ENCODE results near the gene COQ8A. TPM values are rescaled to one million over a fixed set of nuclear protein-coding genes. Genes with fewer than 3 reads are reported as not detected.

Gene COQ8A
- total and polyA plus RNA-seq, 2 experiments from 2014 or later, result 25.2 to 37.4 TPM

DNA sequence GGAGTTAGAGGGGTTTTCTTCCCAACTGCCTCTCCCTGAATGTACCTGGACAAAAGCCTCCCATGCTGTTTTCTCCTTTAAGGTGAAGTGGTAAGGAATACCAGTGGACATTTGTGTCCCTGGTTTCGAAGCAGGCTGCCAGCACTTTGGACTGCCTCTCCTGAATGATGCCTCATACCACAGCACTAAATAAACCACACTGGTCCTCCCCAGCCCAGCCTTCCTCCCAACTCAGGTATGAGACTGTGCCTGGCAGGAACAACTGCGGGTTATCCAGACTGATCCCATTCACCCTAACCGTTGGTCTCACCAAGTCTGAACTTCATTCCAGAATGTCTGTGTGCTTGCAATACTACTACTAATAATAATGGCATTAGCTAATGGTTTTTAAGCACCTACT is 9.3 kb downstream of the COQ8A start:
- Histone ChIP-seq H3K4me2 (no peak overlapping the region), H3K79me2 (replicated peaks; ENCODE audit: insufficient read depth) (peaks cover 77% of the 10 kb centered on the region), H3K4me3 (no peak overlapping the region), H3F3A (replicated peaks; ENCODE audit: low read depth) (no peaks in the 10 kb centered on the region), H3K9me2 (ENCODE audit: insufficient read depth) (no peaks in the 10 kb centered on the region), H3K27ac (ENCODE audit: low read depth) (no peak overlapping the region), H2AFZ (no peak overlapping the region), H3K27me3 (ENCODE audit: insufficient read depth) (no peaks in the 10 kb centered on the region), H3K4me1 (ENCODE audit: insufficient read depth) (peaks cover 7% of the 10 kb centered on the region; the same call in 1 of the 2 replicates), H4K20me1 (replicated peaks; ENCODE audit: insufficient read depth) (peaks cover 6% of the 10 kb centered on the region; the same call in 1 of the 2 replicates), H3K36me3 (ENCODE audit: insufficient read depth) (no peaks in the 10 kb centered on the region)
- DNase-seq (ENCODE audit: low spot score) (no peak), ATAC-seq (no peak)
- Mint-ChIP-seq H3K27ac (no peak overlapping the region), H3K9me3 (peaks cover 5% of the 10 kb centered on the region; the same call in 2 of the 3 replicates), H3K4me1 (peaks cover 34% of the 10 kb centered on the region), H3K4me3 (no peak overlapping the region), H3K36me3 (ENCODE audit: low read depth) (peaks cover 14% of the 10 kb centered on the region), H3K27me3 (ENCODE audit: insufficient read depth, low read depth, poor library complexity) (peaks cover 9% of the 10 kb centered on the region)
- TF ChIP-seq, protein P1, sequence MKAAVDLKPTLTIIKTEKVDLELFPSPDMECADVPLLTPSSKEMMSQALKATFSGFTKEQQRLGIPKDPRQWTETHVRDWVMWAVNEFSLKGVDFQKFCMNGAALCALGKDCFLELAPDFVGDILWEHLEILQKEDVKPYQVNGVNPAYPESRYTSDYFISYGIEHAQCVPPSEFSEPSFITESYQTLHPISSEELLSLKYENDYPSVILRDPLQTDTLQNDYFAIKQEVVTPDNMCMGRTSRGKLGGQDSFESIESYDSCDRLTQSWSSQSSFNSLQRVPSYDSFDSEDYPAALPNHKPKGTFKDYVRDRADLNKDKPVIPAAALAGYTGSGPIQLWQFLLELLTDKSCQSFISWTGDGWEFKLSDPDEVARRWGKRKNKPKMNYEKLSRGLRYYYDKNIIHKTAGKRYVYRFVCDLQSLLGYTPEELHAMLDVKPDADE (IDR thresholded peaks at IDR 0.05), result no peak
- TF ChIP-seq JUNB (IDR thresholded peaks at IDR 0.05; ENCODE audit: unreplicated experiment) (no peak), STAT1 (IDR thresholded peaks at IDR 0.05; ENCODE audit: unreplicated experiment) (no peak), POLR2AphosphoS5 (IDR thresholded peaks at IDR 0.05; ENCODE audit: low read depth) (no peak), NANOG (IDR thresholded peaks at IDR 0.05; ENCODE audit: borderline replicate concordance) (no peak), ZNF331 (CRISPR knock-in tag; IDR thresholded peaks at IDR 0.05; ENCODE audit: low read depth) (no peak), ZNF114 (CRISPR knock-in tag; IDR thresholded peaks at IDR 0.05) (no peak)
- TF ChIP-seq, protein P2, sequence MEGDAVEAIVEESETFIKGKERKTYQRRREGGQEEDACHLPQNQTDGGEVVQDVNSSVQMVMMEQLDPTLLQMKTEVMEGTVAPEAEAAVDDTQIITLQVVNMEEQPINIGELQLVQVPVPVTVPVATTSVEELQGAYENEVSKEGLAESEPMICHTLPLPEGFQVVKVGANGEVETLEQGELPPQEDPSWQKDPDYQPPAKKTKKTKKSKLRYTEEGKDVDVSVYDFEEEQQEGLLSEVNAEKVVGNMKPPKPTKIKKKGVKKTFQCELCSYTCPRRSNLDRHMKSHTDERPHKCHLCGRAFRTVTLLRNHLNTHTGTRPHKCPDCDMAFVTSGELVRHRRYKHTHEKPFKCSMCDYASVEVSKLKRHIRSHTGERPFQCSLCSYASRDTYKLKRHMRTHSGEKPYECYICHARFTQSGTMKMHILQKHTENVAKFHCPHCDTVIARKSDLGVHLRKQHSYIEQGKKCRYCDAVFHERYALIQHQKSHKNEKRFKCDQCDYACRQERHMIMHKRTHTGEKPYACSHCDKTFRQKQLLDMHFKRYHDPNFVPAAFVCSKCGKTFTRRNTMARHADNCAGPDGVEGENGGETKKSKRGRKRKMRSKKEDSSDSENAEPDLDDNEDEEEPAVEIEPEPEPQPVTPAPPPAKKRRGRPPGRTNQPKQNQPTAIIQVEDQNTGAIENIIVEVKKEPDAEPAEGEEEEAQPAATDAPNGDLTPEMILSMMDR (conservative IDR thresholded peaks at IDR 0.05; ENCODE audit: low read depth in 2 of 2), result no peak
- TF ChIP-seq, protein P3, sequence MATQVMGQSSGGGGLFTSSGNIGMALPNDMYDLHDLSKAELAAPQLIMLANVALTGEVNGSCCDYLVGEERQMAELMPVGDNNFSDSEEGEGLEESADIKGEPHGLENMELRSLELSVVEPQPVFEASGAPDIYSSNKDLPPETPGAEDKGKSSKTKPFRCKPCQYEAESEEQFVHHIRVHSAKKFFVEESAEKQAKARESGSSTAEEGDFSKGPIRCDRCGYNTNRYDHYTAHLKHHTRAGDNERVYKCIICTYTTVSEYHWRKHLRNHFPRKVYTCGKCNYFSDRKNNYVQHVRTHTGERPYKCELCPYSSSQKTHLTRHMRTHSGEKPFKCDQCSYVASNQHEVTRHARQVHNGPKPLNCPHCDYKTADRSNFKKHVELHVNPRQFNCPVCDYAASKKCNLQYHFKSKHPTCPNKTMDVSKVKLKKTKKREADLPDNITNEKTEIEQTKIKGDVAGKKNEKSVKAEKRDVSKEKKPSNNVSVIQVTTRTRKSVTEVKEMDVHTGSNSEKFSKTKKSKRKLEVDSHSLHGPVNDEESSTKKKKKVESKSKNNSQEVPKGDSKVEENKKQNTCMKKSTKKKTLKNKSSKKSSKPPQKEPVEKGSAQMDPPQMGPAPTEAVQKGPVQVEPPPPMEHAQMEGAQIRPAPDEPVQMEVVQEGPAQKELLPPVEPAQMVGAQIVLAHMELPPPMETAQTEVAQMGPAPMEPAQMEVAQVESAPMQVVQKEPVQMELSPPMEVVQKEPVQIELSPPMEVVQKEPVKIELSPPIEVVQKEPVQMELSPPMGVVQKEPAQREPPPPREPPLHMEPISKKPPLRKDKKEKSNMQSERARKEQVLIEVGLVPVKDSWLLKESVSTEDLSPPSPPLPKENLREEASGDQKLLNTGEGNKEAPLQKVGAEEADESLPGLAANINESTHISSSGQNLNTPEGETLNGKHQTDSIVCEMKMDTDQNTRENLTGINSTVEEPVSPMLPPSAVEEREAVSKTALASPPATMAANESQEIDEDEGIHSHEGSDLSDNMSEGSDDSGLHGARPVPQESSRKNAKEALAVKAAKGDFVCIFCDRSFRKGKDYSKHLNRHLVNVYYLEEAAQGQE (IDR thresholded peaks at IDR 0.05; ENCODE audit: unreplicated experiment), result no peak
- TF ChIP-seq, protein P4, sequence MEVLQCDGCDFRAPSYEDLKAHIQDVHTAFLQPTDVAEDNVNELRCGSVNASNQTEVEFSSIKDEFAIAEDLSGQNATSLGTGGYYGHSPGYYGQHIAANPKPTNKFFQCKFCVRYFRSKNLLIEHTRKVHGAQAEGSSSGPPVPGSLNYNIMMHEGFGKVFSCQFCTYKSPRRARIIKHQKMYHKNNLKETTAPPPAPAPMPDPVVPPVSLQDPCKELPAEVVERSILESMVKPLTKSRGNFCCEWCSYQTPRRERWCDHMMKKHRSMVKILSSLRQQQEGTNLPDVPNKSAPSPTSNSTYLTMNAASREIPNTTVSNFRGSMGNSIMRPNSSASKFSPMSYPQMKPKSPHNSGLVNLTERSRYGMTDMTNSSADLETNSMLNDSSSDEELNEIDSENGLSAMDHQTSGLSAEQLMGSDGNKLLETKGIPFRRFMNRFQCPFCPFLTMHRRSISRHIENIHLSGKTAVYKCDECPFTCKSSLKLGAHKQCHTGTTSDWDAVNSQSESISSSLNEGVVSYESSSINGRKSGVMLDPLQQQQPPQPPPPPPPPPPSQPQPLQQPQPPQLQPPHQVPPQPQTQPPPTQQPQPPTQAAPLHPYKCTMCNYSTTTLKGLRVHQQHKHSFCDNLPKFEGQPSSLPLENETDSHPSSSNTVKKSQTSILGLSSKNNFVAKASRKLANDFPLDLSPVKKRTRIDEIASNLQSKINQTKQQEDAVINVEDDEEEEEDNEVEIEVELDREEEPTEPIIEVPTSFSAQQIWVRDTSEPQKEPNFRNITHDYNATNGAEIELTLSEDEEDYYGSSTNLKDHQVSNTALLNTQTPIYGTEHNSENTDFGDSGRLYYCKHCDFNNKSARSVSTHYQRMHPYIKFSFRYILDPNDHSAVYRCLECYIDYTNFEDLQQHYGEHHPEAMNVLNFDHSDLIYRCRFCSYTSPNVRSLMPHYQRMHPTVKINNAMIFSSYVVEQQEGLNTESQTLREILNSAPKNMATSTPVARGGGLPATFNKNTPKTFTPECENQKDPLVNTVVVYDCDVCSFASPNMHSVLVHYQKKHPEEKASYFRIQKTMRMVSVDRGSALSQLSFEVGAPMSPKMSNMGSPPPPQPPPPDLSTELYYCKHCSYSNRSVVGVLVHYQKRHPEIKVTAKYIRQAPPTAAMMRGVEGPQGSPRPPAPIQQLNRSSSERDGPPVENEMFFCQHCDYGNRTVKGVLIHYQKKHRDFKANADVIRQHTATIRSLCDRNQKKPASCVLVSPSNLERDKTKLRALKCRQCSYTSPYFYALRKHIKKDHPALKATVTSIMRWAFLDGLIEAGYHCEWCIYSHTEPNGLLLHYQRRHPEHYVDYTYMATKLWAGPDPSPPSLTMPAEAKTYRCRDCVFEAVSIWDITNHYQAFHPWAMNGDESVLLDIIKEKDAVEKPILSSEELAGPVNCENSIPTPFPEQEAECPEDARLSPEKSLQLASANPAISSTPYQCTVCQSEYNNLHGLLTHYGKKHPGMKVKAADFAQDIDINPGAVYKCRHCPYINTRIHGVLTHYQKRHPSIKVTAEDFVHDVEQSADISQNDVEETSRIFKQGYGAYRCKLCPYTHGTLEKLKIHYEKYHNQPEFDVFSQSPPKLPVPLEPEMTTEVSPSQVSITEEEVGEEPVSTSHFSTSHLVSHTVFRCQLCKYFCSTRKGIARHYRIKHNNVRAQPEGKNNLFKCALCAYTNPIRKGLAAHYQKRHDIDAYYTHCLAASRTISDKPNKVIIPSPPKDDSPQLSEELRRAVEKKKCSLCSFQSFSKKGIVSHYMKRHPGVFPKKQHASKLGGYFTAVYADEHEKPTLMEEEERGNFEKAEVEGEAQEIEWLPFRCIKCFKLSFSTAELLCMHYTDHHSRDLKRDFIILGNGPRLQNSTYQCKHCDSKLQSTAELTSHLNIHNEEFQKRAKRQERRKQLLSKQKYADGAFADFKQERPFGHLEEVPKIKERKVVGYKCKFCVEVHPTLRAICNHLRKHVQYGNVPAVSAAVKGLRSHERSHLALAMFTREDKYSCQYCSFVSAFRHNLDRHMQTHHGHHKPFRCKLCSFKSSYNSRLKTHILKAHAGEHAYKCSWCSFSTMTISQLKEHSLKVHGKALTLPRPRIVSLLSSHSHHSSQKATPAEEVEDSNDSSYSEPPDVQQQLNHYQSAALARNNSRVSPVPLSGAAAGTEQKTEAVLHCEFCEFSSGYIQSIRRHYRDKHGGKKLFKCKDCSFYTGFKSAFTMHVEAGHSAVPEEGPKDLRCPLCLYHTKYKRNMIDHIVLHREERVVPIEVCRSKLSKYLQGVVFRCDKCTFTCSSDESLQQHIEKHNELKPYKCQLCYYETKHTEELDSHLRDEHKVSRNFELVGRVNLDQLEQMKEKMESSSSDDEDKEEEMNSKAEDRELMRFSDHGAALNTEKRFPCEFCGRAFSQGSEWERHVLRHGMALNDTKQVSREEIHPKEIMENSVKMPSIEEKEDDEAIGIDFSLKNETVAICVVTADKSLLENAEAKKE (CRISPR knock-in tag; IDR thresholded peaks at IDR 0.05), result no peak
